VCaP (cell line): ENCODE results near the gene CDH18.

ENCODE experiments used
- H3K27ac ChIP-seq: fragments of 450-650 bp; 2 replicates; pipeline ENCODE4 v1.5.1; 2017
- CTCF ChIP-seq: fragments of 450-650 bp; conservative IDR thresholded peaks from 2 replicates; pipeline ENCODE4 v1.5.1; 2017; ENCODE audit warnings: mild to moderate bottlenecking, moderate library complexity

CDH18 gene

GRCh38 chr5:19733612-19734495, 254.1 kb downstream of the CDH18 start:
- no peak overlapping the region for H3K27ac ChIP-seq
- TF ChIP-seq CTCF: no peak

GRCh38 chr5:19728571-19728970, 259.4 kb downstream of the CDH18 start:
- H3K27ac ChIP-seq: no peak overlapping the region
- TF ChIP-seq CTCF: no peak

GRCh38 chr5:19719109-19719508, 268.9 kb downstream of the CDH18 start:
- TF ChIP-seq CTCF: no peak
- no peak overlapping the region for H3K27ac ChIP-seq

GRCh38 chr5:19713740-19714139, 274.3 kb downstream of the CDH18 start:
- no peak for TF ChIP-seq CTCF
- no peak overlapping the region for H3K27ac ChIP-seq

- H3K27ac ChIP-seq: no peak overlapping the region
- no peak for TF ChIP-seq CTCF
Measured at GRCh38 chr5:19709403-19709802, 278.6 kb downstream of the CDH18 start.

GRCh38 chr5:19706776-19707175, 281.2 kb downstream of the CDH18 start:
- TF ChIP-seq CTCF: no peak
- no peak overlapping the region for H3K27ac ChIP-seq

- no peak for TF ChIP-seq CTCF
Measured at GRCh38 chr5:19701731-19702130, 286.3 kb downstream of the CDH18 start.

More at GRCh38 chr5:19701731-19702130, 286.3 kb downstream of the CDH18 start:
- no peak overlapping the region for H3K27ac ChIP-seq
